Cardiac septum (tissue), 1 donor: ENCODE measurements around the gene CARS2. TPM values are rescaled to one million over a fixed set of nuclear protein-coding genes. Genes with fewer than 3 reads are reported as not detected.
"Not testable (repeated sequence)": the region's sequence is repeated elsewhere in the genome, so short reads cannot be mapped to it uniquely, and the experiment has no call there.

Experiments used
- DNase-seq: peaks from one replicate; pipeline ENCODE4 v3.0.0-alpha.2; 2020; ENCODE audit warnings: low spot score
- intact Hi-C: fragments of 100-400 bp; cut with DNase I; formaldehyde crosslinking; loops from one replicate; pipeline ENCODE4 v1.14.0; 2022
- total RNA-seq: library from RNA; stranded (reverse); fragmentation: NEBNext Ultra II Directional; extraction: Animal tissue kit (Norgen Biotek cat#: 25700); gene quantifications from one replicate; pipeline ENCODE4 v1.2.1, GENCODE V29; 2021
- donor health status: DM: no; HTN: no; CAD: no.

Gene CARS2
- total RNA-seq, 1 donor from 2014 or later: 48.3 TPM

GRCh38 chr13:110662777-110663443 lies 43.0 kb downstream of the CARS2 start:
- DNase-seq: peak; percentile 6
- intact Hi-C loops: no loop called here

GRCh38 chr13:110662091-110662490 lies 43.8 kb downstream of the CARS2 start:
- no peak for DNase-seq
- intact Hi-C loops: no loop called here

GRCh38 chr13:110661256-110661655 lies 44.7 kb downstream of the CARS2 start:
- intact Hi-C loops: no loop called here
- DNase-seq: no peak

GRCh38 chr13:110658218-110658911 lies 47.6 kb downstream of the CARS2 start:
- intact Hi-C loops, DNase-seq: not testable (repeated sequence)

- no peak for DNase-seq
- intact Hi-C loops: no loop called here
Observed at GRCh38 chr13:110657196-110657595, 48.7 kb downstream of the CARS2 start.

- DNase-seq: no peak
- intact Hi-C loops: no loop called here
Observed at GRCh38 chr13:110653851-110654250, 52.1 kb downstream of the CARS2 start.

- DNase-seq: no peak
- intact Hi-C loops: no loop called here
Observed at GRCh38 chr13:110653271-110653670, 52.6 kb downstream of the CARS2 start.

- no peak for DNase-seq
- intact Hi-C loops: no loop called here
Observed at GRCh38 chr13:110652764-110653163, 53.2 kb downstream of the CARS2 start.

- intact Hi-C loops: no loop called here
Observed at GRCh38 chr13:110652231-110652730, 53.6 kb downstream of the CARS2 start.

GRCh38 chr13:110651726-110652230 lies 54.1 kb downstream of the CARS2 start:
- intact Hi-C loops: no loop called here
- no peak for DNase-seq

More at GRCh38 chr13:110652231-110652730, 53.6 kb downstream of the CARS2 start:
- no peak for DNase-seq

- intact Hi-C loops: no loop called here
Observed at GRCh38 chr13:110651271-110651670, 54.6 kb downstream of the CARS2 start.

GRCh38 chr13:110650436-110650835 lies 55.5 kb downstream of the CARS2 start:
- no peak for DNase-seq

More at GRCh38 chr13:110651271-110651670, 54.6 kb downstream of the CARS2 start:
- no peak for DNase-seq

GRCh38 chr13:110649551-110649950 lies 56.4 kb downstream of the CARS2 start:
- intact Hi-C loops: no loop called here
- no peak for DNase-seq

More at GRCh38 chr13:110650436-110650835, 55.5 kb downstream of the CARS2 start:
- intact Hi-C loops: no loop called here

GRCh38 chr13:110648848-110649421 lies 57.0 kb downstream of the CARS2 start:
- intact Hi-C loops: no loop called here
- DNase-seq: no peak

GRCh38 chr13:110648146-110648819 lies 57.6 kb downstream of the CARS2 start:
- intact Hi-C loops: no loop called here
- no peak for DNase-seq

GRCh38 chr13:110647365-110647737 lies 58.6 kb downstream of the CARS2 start:
- DNase-seq: no peak
- intact Hi-C loops: no loop called here

- intact Hi-C loops: no loop called here
- no peak for DNase-seq
Observed at GRCh38 chr13:110646442-110647364, 59.2 kb downstream of the CARS2 start.

GRCh38 chr13:110645750-110646149 lies 60.2 kb downstream of the CARS2 start:
- intact Hi-C loops: no loop called here
- DNase-seq: no peak
